HG02973 (cell line): ENCODE data around the gene GRID2.

Experiments
- ATAC-seq: cut with Tn5 transposase; IDR thresholded peaks from one replicate; pipeline ENCODE4 v1.9.1; 2021; ENCODE audit warnings: moderate library complexity; ENCODE audit not compliant: unreplicated experiment

GRID2 gene

GRCh38 chr4:93466446-93466845 lies 1162.7 kb downstream of the GRID2 start:
- ATAC-seq: no peak

- no peak for ATAC-seq
Measured at GRCh38 chr4:93467484-93468155, 1163.9 kb downstream of the GRID2 start.

- no peak for ATAC-seq
Measured at GRCh38 chr4:93469560-93469959, 1165.8 kb downstream of the GRID2 start.

- ATAC-seq: no peak
Measured at GRCh38 chr4:93475730-93476129, 1172.0 kb downstream of the GRID2 start.

- ATAC-seq: no peak
Measured at GRCh38 chr4:93478805-93479204, 1175.0 kb downstream of the GRID2 start.

GRCh38 chr4:93480452-93480851 lies 1176.7 kb downstream of the GRID2 start:
- ATAC-seq: no peak

- ATAC-seq: no peak
Measured at GRCh38 chr4:93495346-93495745, 1191.6 kb downstream of the GRID2 start.

GRCh38 chr4:93501244-93501643 lies 1197.5 kb downstream of the GRID2 start:
- ATAC-seq: no peak

GRCh38 chr4:93501946-93502345 lies 1198.2 kb downstream of the GRID2 start:
- ATAC-seq: no peak

GRCh38 chr4:93502991-93503390 lies 1199.2 kb downstream of the GRID2 start:
- no peak for ATAC-seq

GRCh38 chr4:93513851-93514250 lies 1210.1 kb downstream of the GRID2 start:
- ATAC-seq: no peak

GRCh38 chr4:93515208-93515607 lies 1211.4 kb downstream of the GRID2 start:
- no peak for ATAC-seq

- no peak for ATAC-seq
Measured at GRCh38 chr4:93529692-93530372, 1226.1 kb downstream of the GRID2 start.

- ATAC-seq: no peak
Measured at GRCh38 chr4:93532234-93532633, 1228.5 kb downstream of the GRID2 start.

GRCh38 chr4:93540562-93540961 lies 1236.8 kb downstream of the GRID2 start:
- no peak for ATAC-seq

- no peak for ATAC-seq
Measured at GRCh38 chr4:93561842-93562241, 1258.1 kb downstream of the GRID2 start.

- no peak for ATAC-seq
Measured at GRCh38 chr4:93568758-93569157, 1265.0 kb downstream of the GRID2 start.

- ATAC-seq: no peak
Measured at GRCh38 chr4:93573285-93573684, 1269.5 kb downstream of the GRID2 start.

GRCh38 chr4:93578942-93579341 lies 1275.2 kb downstream of the GRID2 start:
- no peak for ATAC-seq

- no peak for ATAC-seq
Measured at GRCh38 chr4:93605163-93605562, 1301.4 kb downstream of the GRID2 start.

- no peak for ATAC-seq
Measured at GRCh38 chr4:93617606-93618005, 1313.8 kb downstream of the GRID2 start.

GRCh38 chr4:93633721-93634120 lies 1330.0 kb downstream of the GRID2 start:
- ATAC-seq: no peak

- no peak for ATAC-seq
Measured at GRCh38 chr4:93635943-93636342, 1332.2 kb downstream of the GRID2 start.
